ENCODE data around the gene SLC45A2.
A peak's percentile ranks its signal among the peaks of the same experiment; 100 is the strongest.
"Not testable (repeated sequence)": the region's sequence is repeated elsewhere in the genome, so short reads cannot be mapped to it uniquely, and the experiment has no call there.

Gene SLC45A2

GRCh38 chr5:33957577-33958150 is 26.8 kb downstream of the SLC45A2 start:
- Histone ChIP-seq H3K9ac (ENCODE audit: low read depth, low read length) (no peak overlapping the region), H3K4me3 (ENCODE audit: low read depth, low read length) (no peak overlapping the region), H3K9me3 (ENCODE audit: control insufficient read depth, insufficient read depth, low read length) (peaks cover 4% of the 10 kb centered on the region), H3K4me1 (ENCODE audit: control insufficient read depth, insufficient read depth, low read length) (peaks cover 12% of the 10 kb centered on the region), H3K27me3 (ENCODE audit: control insufficient read depth, insufficient read depth, low read length) (no peaks in the 10 kb centered on the region), H3K36me3 (ENCODE audit: control insufficient read depth, insufficient read depth, low read length) (no peaks in the 10 kb centered on the region)

- H3K9me3 ChIP-seq (ENCODE audit: control insufficient read depth, insufficient read depth, low read length); H3K27me3 ChIP-seq (ENCODE audit: control insufficient read depth, insufficient read depth, low read length); H3K4me1 ChIP-seq (ENCODE audit: control insufficient read depth, insufficient read depth, low read length); H3K36me3 ChIP-seq (ENCODE audit: control insufficient read depth, insufficient read depth, low read length); H3K9ac ChIP-seq (ENCODE audit: low read depth, low read length); H3K4me3 ChIP-seq (ENCODE audit: low read depth, low read length): not testable (repeated sequence)
These were observed 32.3 kb downstream of the SLC45A2 start for GRCh38 chr5:33952175-33952574.

GRCh38 chr5:33944543-33945132 is 39.9 kb downstream of the SLC45A2 start:
- no peaks in the 10 kb centered on the region for H3K36me3 ChIP-seq (ENCODE audit: control insufficient read depth, insufficient read depth, low read length)
- no peaks in the 10 kb centered on the region for H3K4me1 ChIP-seq (ENCODE audit: control insufficient read depth, insufficient read depth, low read length)
- no peak overlapping the region for H3K4me3 ChIP-seq (ENCODE audit: low read depth, low read length)
- H3K27me3 ChIP-seq (ENCODE audit: control insufficient read depth, insufficient read depth, low read length): no peaks in the 10 kb centered on the region
- H3K9ac ChIP-seq (ENCODE audit: low read depth, low read length): no peak overlapping the region
- no peaks in the 10 kb centered on the region for H3K9me3 ChIP-seq (ENCODE audit: control insufficient read depth, insufficient read depth, low read length)

- Histone ChIP-seq H3K4me3 (ENCODE audit: low read depth, low read length) (no peak overlapping the region), H3K9ac (ENCODE audit: low read depth, low read length) (no peak overlapping the region), H3K9me3 (ENCODE audit: control insufficient read depth, insufficient read depth, low read length) (no peaks in the 10 kb centered on the region), H3K27me3 (ENCODE audit: control insufficient read depth, insufficient read depth, low read length) (peaks cover 17% of the 10 kb centered on the region), H3K36me3 (ENCODE audit: control insufficient read depth, insufficient read depth, low read length) (no peaks in the 10 kb centered on the region), H3K4me1 (ENCODE audit: control insufficient read depth, insufficient read depth, low read length) (no peaks in the 10 kb centered on the region)
These were observed 43.4 kb downstream of the SLC45A2 start for GRCh38 chr5:33941090-33941489.

GRCh38 chr5:33939556-33940262 is 44.8 kb downstream of the SLC45A2 start:
- Histone ChIP-seq H3K4me3 (ENCODE audit: low read depth, low read length) (no peak overlapping the region), H3K27me3 (ENCODE audit: control insufficient read depth, insufficient read depth, low read length) (peaks cover 24% of the 10 kb centered on the region), H3K9ac (ENCODE audit: low read depth, low read length) (no peak overlapping the region), H3K9me3 (ENCODE audit: control insufficient read depth, insufficient read depth, low read length) (no peaks in the 10 kb centered on the region), H3K4me1 (ENCODE audit: control insufficient read depth, insufficient read depth, low read length) (no peaks in the 10 kb centered on the region), H3K36me3 (ENCODE audit: control insufficient read depth, insufficient read depth, low read length) (no peaks in the 10 kb centered on the region)

GRCh38 chr5:33938881-33939280 is 45.6 kb downstream of the SLC45A2 start:
- no peaks in the 10 kb centered on the region for H3K9me3 ChIP-seq (ENCODE audit: control insufficient read depth, insufficient read depth, low read length)
- no peaks in the 10 kb centered on the region for H3K36me3 ChIP-seq (ENCODE audit: control insufficient read depth, insufficient read depth, low read length)
- peaks cover 24% of the 10 kb centered on the region for H3K27me3 ChIP-seq (ENCODE audit: control insufficient read depth, insufficient read depth, low read length)
- H3K9ac ChIP-seq (ENCODE audit: low read depth, low read length): no peak overlapping the region
- no peak overlapping the region for H3K4me3 ChIP-seq (ENCODE audit: low read depth, low read length)
- no peaks in the 10 kb centered on the region for H3K4me1 ChIP-seq (ENCODE audit: control insufficient read depth, insufficient read depth, low read length)

- Histone ChIP-seq H3K4me1 (ENCODE audit: control insufficient read depth, insufficient read depth, low read length) (no peaks in the 10 kb centered on the region), H3K9me3 (ENCODE audit: control insufficient read depth, insufficient read depth, low read length) (no peaks in the 10 kb centered on the region), H3K4me3 (ENCODE audit: low read depth, low read length) (no peak overlapping the region), H3K27me3 (ENCODE audit: control insufficient read depth, insufficient read depth, low read length) (peaks cover 24% of the 10 kb centered on the region), H3K9ac (ENCODE audit: low read depth, low read length) (no peak overlapping the region), H3K36me3 (ENCODE audit: control insufficient read depth, insufficient read depth, low read length) (no peaks in the 10 kb centered on the region)
These were observed 46.0 kb downstream of the SLC45A2 start for GRCh38 chr5:33938507-33938796.

GRCh38 chr5:33937707-33938506 is 46.6 kb downstream of the SLC45A2 start:
- Histone ChIP-seq H3K36me3 (ENCODE audit: control insufficient read depth, insufficient read depth, low read length) (no peaks in the 10 kb centered on the region), H3K4me3 (ENCODE audit: low read depth, low read length) (no peak overlapping the region), H3K9ac (ENCODE audit: low read depth, low read length) (no peak overlapping the region), H3K4me1 (ENCODE audit: control insufficient read depth, insufficient read depth, low read length) (no peaks in the 10 kb centered on the region), H3K27me3 (ENCODE audit: control insufficient read depth, insufficient read depth, low read length) (peaks cover 24% of the 10 kb centered on the region), H3K9me3 (ENCODE audit: control insufficient read depth, insufficient read depth, low read length) (no peaks in the 10 kb centered on the region)

GRCh38 chr5:33937017-33937706 is 47.3 kb downstream of the SLC45A2 start:
- H3K9ac ChIP-seq (ENCODE audit: low read depth, low read length): no peak overlapping the region
- no peaks in the 10 kb centered on the region for H3K36me3 ChIP-seq (ENCODE audit: control insufficient read depth, insufficient read depth, low read length)
- H3K27me3 ChIP-seq (ENCODE audit: control insufficient read depth, insufficient read depth, low read length): peaks cover 24% of the 10 kb centered on the region
- H3K4me1 ChIP-seq (ENCODE audit: control insufficient read depth, insufficient read depth, low read length): no peaks in the 10 kb centered on the region
- H3K4me3 ChIP-seq (ENCODE audit: low read depth, low read length): no peak overlapping the region
- H3K9me3 ChIP-seq (ENCODE audit: control insufficient read depth, insufficient read depth, low read length): no peaks in the 10 kb centered on the region

GRCh38 chr5:33936381-33937016 is 48.0 kb downstream of the SLC45A2 start, which contains the start of gene RXFP3:
RXFP3 (plus strand) TSS chr5:33936386; CDS start chr5:33936741, 355 bp downstream.
- peaks cover 24% of the 10 kb centered on the region for H3K27me3 ChIP-seq (ENCODE audit: control insufficient read depth, insufficient read depth, low read length)
- H3K4me1 ChIP-seq (ENCODE audit: control insufficient read depth, insufficient read depth, low read length): peaks cover 4% of the 10 kb centered on the region
- no peaks in the 10 kb centered on the region for H3K36me3 ChIP-seq (ENCODE audit: control insufficient read depth, insufficient read depth, low read length)
- no peaks in the 10 kb centered on the region for H3K9me3 ChIP-seq (ENCODE audit: control insufficient read depth, insufficient read depth, low read length)
- H3K9ac ChIP-seq (ENCODE audit: low read depth, low read length): no peak within 1 kb of the TSS
- peak within 1 kb of the TSS; percentile 81 for H3K4me3 ChIP-seq (ENCODE audit: low read depth, low read length)

- peak overlapping the region; percentile 81 for H3K4me3 ChIP-seq (ENCODE audit: low read depth, low read length)
- no peaks in the 10 kb centered on the region for H3K36me3 ChIP-seq (ENCODE audit: control insufficient read depth, insufficient read depth, low read length)
- peaks cover 5% of the 10 kb centered on the region for H3K4me1 ChIP-seq (ENCODE audit: control insufficient read depth, insufficient read depth, low read length)
These were observed 48.5 kb downstream of the SLC45A2 start for GRCh38 chr5:33936004-33936380.

More at GRCh38 chr5:33936004-33936380, 48.5 kb downstream of the SLC45A2 start:
- Histone ChIP-seq H3K27me3 (ENCODE audit: control insufficient read depth, insufficient read depth, low read length) (peaks cover 24% of the 10 kb centered on the region), H3K9ac (ENCODE audit: low read depth, low read length) (no peak overlapping the region), H3K9me3 (ENCODE audit: control insufficient read depth, insufficient read depth, low read length) (no peaks in the 10 kb centered on the region)

Data from iPS-15b (cell line).